NCI-H2227 treated with DMSO at 0.1 percent for 48 hours (cell line): Measurements from ENCODE around the gene NOSTRIN.
"Not testable (repeated sequence)": the region's sequence is repeated elsewhere in the genome, so short reads cannot be mapped to it uniquely, and the experiment has no call there.

Source experiments
- DNase-seq: peaks from one replicate; lab custom pipeline; 2025; lab: John Stamatoyannopoulos, UW

The NOSTRIN gene, protein sequence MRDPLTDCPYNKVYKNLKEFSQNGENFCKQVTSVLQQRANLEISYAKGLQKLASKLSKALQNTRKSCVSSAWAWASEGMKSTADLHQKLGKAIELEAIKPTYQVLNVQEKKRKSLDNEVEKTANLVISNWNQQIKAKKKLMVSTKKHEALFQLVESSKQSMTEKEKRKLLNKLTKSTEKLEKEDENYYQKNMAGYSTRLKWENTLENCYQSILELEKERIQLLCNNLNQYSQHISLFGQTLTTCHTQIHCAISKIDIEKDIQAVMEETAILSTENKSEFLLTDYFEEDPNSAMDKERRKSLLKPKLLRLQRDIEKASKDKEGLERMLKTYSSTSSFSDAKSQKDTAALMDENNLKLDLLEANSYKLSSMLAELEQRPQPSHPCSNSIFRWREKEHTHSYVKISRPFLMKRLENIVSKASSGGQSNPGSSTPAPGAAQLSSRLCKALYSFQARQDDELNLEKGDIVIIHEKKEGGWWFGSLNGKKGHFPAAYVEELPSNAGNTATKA

DNA sequence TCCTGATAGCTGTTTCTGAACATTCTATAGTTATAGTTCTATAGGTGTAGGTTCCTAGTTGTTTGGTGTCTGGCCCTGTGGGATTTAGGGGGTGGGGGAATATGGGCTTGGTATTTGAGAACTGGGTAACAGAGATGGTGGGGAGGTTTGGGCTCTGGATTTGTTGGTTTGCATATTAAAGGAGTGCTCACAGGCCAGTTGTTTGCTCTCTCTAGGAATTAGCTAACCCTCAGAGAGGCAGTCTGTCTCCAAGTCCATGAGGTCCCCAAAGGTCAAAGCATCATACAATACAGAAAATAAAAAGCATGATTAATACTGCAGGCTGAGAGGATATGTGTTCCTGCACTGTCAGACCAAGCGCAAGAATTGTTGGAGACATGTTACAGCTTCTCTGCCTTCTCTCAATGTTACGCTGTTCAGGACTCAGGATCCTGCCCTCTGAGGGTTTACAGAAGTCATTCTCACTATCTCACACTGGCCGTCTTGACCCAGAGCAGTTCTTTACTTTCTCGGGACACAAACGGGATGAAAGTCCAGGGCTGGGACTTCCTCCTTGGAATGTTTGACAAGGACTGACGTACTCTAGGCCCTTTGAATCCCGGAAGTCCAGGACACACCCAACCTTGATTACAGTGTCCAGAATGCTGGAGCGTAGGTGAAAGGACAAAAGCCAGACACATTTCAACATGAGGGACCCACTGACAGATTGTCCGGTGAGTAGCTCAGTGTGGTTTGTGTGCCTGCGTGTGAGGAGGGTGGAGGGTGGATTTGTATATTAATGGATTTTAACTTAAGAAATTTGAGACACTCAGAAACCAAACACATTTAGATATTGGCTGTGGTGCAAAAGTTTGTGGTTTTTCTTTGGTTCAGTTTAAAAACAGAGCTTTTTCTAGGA, at the start of gene NOSTRIN:
Gene NOSTRIN, plus strand, starts transcription at position 677 of the 898 bp plus-strand sequence. Its CDS starts 10 bp downstream, at position 687.
- no peak for DNase-seq

- no peak for DNase-seq
These were observed 48.6 kb upstream of the NOSTRIN start for GRCh38 chr2:168753765-168754329.

DNA sequence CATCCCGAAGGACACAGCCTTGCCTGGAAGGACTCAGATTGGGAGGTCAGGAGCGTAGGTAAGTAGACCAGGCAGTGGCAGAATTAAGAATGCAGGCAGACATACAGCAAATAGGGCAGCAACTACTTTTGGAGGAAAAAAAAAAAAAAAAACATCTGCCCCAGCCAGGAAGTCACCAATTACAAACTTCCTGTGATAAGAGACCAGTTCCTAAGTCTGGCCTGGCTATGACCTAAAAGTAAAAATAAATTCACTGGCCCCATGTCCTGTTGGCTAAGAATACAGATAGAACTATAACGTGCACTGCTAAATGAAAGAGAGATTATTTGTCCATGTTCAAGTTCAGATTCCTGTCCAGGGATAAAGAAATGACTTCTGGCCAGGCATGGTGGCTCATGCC, 45.2 kb upstream of the NOSTRIN start:
- DNase-seq, result no peak

- DNase-seq, result peak; percentile 56
These were observed 43.2 kb upstream of the NOSTRIN start for GRCh38 chr2:168758970-168759820.

GRCh38 chr2:168765401-168765800, 37.0 kb upstream of the NOSTRIN start:
- DNase-seq, result no peak

DNA sequence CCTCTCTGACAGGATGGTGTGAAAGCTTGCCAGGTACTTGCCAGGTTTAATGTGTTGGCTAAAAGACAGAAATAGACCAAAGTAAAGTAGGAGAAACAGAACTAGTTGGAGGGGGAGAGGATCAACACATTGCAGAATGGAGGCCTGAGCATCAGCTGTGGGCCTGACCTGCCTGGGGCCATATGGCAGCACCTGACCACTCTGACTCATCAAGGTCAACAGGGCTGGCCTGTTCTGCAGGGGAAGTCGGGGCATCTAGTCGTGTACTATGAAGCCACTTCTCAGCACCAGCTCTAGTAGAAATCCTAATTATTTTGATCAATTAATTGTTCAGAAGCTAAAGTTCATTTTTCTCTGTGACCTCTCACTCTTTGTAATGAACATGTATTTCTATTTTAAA, 35.8 kb upstream of the NOSTRIN start:
- DNase-seq, result no peak

- no peak for DNase-seq
These were observed 35.2 kb upstream of the NOSTRIN start for GRCh38 chr2:168767258-168767657.

DNA sequence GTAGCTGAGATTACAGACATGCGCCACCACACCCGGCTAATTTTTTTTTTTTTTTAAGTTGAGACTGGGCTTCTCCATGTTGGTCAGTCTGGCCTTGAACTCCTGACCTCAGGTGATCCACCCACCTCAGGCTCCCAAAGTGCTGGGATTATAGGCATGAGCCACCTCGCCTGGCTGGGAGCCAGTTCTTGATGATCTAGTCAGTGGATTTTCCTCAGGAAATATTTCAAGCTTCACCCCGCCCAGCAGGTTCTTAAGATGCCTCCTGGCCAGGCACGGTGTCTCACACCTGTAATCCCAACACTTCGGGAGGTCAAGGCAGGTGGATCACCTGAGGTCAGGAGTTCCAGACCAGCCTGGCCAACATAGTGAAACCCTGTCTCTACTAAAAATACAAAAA, 34.1 kb upstream of the NOSTRIN start:
- not testable (repeated sequence) for DNase-seq

GRCh38 chr2:168770796-168771195, 31.6 kb upstream of the NOSTRIN start:
- DNase-seq, result no peak

DNA sequence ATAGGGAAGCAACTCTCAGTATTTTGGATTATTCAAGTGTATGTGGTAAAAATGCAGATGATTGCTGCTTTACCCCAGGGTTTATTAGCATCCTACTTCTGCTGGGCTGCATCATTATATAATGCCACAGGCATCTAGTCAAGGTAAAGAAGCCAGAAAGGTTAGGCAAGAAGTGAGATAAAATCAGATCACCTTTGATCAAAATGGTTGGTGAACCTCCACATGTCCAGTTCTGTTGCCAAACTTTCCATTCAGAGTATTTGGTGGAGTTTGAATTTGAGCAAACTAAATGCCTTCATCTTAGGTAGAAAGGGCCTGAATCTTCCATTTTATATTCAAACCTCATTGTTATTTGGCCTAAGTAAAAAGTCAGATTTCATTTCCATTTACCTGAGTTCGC, 29.7 kb upstream of the NOSTRIN start:
- no peak for DNase-seq

- no peak for DNase-seq
These were observed 29.3 kb upstream of the NOSTRIN start for GRCh38 chr2:168773128-168773527.

DNA sequence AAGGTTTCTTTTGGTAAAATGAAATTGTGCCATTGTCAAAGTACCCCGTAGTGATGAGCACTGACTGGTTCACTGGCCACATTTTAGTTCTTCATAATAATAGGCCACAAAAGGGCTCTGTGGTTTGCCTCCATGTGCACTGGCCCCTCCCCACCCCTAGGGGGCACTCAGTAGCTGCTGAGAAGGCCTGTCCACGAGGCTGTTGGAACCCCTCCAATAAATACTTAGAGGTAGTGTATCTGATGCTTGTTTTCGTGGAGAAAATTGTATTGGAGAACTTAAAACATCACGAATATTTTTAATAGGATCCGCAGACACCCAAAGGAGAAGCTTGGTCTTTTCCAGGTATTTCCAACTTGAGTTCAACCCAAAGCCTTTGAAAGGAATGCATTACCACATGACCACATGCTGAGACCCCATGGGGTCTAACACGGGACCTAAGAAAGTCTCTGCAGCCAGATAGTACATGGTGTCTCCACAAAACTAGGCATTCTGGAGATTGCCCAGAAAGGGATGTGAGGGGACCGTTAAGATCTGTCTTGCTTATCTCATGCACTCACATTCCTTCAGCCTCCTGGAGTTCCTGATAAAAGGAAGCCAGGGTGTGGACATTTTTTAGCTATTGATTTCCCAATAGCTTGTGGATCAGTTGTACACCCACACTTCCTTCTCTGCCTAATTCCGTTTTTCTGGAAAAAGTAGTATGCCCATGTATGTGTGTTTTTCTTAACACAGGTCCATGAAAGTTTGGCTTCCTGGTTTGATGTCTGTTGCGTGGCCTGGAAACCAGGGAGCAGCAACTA, 28.5 kb upstream of the NOSTRIN start:
- peak; percentile 10 for DNase-seq

DNA sequence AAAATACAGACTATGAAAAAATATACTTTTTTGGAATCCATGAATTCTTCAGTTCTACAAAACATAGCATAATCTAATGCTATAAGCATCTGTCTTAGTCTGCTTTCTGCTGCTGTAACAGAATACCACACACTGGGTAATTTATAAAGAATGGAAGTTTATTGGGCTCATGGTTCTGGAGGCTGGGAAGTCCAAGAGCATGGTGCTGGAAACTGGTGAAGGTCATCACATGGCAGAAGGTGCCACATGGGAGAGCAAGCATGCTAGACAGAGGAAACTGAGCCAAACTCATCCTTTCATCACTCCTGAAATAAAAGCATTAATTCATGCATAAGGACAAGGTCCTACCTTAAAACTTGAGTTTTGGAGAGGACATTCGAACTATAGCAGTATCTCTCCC, 26.6 kb upstream of the NOSTRIN start:
- DNase-seq, result no peak

- DNase-seq, result no peak
These were observed 21.8 kb upstream of the NOSTRIN start for GRCh38 chr2:168780669-168781071.

DNA sequence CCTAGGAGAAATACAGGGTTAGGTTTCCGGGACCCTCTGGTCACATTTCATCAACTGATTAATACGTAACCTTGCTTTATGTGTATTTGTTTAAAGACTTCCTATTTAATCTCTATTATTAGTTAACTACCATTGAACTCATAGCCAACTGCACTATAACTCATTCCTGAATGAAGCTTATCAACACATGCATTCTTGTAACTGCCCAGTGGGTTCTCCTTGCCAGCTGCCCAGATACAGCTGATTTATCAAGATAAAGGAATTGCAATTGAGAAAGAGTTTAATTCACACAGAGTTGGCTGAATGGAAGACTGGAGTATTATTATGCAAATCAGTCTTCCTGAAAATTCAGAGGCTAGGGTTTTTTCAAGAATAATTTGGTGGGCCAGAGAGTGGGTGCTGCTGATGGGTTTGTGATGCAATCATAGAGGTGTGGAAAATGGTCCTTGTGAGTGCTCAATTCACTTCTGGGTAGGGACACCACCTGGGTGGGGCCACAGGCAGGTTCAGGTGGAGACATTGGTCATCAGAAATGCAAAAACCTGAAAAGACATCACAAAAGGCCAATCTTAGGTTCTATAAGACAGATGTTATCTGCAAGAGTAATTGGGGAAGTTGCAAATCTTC, 21.1 kb upstream of the NOSTRIN start:
- DNase-seq, result no peak

- no peak for DNase-seq
These were observed 20.2 kb upstream of the NOSTRIN start for GRCh38 chr2:168782271-168782670.

DNA sequence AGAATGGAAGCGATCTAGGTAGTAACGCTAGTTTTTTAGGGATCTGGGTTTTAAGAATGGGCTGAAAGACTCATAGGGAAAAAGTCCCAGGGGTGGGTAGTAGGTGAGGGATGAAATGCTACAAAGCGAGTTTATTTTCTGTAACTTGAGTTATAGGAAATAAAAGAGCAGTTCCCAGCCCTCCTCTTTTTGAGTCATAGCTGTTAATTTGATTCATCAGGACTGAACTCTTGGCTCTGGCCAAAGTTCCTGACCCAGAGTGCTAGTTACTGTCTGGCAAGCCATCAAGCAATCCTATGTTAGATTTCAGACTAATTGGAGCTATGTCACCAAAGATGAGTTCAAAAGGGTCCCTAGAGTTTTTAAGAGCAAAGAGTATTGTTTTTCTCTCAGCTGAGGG, 17.4 kb upstream of the NOSTRIN start:
- DNase-seq, result no peak

DNA sequence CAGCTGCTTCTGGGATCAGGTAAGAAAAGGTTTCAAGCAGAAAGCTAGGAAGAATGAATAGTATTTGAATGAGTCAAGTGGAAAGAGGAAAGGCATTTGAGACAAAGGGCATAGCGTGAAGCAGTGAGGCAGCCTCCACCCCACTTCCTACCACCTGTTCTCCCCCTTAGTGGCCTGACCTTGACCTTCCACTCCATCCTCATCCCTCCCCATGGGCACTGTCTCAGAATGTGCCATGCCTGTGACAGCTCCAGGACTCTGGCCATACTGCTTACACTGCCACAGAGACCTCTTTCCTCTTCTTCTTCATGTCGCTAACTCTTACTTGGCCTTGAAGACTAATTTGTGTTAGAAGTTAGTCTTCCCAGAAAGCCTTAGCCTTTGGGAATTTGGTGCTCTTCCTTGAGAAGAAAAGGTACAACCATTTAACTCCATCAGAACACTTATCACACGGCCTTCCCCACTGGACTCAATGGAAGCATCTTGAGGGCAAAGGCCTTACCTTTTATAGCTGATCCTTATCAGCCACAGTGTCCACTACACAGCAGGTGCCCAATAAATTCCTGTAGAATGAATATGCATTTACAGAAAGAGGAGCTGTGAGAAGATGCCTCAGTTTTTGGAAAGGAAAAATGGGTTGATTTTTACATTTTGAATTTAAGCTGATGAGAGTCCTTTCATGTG, 15.2 kb upstream of the NOSTRIN start:
- no peak for DNase-seq

DNA sequence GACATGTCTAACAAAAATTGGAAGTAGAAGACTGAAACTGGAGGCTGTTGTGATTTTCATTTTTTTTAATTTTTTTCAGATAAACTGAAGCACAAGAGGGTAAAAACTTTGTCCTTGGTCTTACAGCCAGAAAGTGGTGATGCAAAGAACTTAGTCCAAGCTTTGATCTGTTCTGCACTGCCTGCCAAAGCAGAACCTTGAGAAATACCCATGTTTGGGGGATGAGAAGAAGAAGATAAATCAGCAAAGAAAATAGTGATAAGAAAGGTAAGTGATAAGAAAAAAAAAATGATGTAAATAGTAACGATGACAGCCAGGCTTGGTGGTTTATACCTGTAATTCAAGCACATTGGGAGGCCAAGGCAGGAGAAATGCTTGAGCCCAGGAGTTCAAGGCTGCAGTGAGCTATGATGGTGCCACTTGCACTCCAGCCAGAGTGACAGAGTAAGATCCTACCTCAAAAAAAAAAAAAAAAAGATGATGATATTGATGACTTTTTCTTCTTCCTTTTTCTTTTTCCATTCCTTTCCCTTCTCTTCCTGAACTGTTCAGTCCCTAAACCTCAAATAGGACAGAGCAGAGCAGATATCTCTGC, 14.6 kb upstream of the NOSTRIN start:
- DNase-seq, result no peak
